ENCODE measurements around the gene WRAP53.

Gene WRAP53

GRCh38 chr17:7707858-7708750, 19.8 kb downstream of the WRAP53 start:
- DNase-seq (ENCODE audit: low read depth, low spot score): no peak

GRCh38 chr17:7709031-7709430, 20.8 kb downstream of the WRAP53 start:
- DNase-seq (ENCODE audit: low read depth, low spot score): no peak

DNA sequence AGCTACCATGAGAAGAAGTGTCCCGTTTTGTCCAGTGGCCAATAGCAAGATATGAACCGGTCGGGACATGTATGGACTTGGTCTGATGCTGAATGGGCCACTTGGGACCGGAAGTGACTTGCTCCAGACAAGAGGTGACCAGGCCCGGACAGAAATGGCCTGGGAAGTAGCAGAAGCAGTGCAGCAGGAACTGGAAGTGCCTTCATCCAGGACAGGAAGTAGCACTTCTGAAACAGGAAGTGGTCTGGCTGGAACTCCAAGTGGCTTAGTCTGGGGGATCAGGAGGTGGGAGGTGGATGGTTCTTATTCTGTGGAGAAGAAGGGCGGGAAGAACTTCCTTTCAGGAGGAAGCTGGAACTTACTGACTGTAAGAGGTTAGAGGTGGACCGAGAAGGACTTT, 22.0 kb downstream of the WRAP53 start:
- no peak for DNase-seq (ENCODE audit: low read depth, low spot score)

DNA sequence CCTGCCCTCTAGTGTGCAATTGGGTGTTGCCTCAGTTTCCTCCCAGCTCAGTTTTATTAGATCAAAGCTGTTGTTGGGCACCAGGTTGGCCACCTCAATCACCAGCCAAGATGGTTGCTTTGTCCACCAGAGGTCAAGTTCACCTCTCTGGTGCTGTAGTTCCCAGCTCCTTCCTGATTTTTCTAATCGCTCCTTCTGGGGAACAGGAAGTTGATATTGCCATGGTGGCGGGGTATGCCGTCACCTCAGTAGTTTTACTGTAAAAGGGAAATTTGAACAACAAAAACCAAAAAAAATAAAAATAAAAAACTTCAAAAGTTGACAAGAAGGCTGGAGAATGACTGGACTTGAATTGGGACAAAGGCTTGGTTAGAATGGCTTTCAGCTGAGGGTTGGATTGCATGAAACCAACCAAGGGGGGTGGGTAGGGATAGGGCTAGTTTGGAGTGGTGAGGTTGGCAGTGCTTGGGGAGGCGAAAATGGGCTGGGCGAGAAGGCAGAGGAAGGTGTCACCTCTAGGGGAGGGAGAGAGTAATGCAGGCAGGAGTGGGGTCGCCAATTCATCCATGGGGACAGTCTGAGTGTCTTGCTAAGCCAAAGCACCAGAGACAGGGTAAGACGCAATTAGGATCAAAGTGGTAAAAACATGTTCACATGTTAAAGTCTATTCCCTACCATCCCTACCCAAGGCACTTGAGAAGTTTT, 22.9 kb downstream of the WRAP53 start:
- no peak for DNase-seq (ENCODE audit: low read depth, low spot score)

DNA sequence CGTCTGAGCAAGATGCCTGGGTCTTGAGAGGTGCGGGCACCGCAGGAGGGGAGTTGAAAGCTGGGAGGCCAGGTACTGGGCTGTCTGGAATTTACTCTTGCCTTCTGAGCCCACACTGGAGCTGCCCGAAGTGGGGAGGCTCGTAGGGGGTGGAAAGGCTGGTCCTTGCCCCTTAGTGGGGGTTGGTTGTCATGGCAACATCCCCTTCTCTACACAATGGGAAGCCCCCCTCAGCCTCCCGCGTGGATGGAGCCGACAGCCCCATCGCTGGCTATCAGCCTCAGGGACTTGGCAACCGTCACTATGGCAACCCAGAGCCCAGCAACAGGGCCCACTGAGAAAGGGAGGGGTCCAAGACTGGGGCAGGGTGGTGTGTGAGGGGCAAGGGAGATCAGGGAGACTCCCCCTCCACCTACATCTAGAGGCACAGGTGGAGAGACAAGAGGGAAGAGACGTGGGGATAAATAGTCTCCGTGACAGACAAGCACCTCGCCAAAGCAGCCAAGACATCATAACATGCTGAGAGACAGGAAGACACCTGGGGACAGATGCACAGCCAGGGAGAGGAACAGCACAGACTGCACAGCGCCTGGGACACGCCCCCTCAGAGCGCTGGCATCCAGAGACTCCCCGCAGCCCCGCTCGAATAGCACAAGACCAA, 24.0 kb downstream of the WRAP53 start:
- no peak for DNase-seq (ENCODE audit: low read depth, low spot score)

DNA sequence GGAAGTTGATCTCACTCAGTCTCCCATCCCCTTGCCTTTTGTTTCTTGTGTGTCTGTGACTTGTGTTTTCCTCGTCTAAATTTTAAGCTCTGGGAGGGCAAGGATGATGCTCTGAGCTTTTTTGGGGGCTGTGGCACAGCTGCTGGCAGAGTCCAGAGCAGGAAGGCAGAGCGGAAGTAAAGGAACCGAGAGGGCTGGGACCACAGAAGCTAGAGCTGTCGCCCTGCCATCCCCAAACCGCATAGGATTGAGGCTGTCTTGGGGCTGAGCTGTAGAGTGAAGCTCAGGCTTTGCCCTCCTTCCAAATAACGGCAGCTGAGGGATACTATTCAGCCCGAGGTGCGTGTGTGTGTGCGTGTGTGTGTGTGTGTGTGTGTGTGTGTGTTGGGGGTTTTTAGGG, 25.5 kb downstream of the WRAP53 start:
- DNase-seq (ENCODE audit: low read depth, low spot score): no peak

GRCh38 chr17:7714721-7715594, 26.7 kb downstream of the WRAP53 start:
- no peak for DNase-seq (ENCODE audit: low read depth, low spot score)

DNA sequence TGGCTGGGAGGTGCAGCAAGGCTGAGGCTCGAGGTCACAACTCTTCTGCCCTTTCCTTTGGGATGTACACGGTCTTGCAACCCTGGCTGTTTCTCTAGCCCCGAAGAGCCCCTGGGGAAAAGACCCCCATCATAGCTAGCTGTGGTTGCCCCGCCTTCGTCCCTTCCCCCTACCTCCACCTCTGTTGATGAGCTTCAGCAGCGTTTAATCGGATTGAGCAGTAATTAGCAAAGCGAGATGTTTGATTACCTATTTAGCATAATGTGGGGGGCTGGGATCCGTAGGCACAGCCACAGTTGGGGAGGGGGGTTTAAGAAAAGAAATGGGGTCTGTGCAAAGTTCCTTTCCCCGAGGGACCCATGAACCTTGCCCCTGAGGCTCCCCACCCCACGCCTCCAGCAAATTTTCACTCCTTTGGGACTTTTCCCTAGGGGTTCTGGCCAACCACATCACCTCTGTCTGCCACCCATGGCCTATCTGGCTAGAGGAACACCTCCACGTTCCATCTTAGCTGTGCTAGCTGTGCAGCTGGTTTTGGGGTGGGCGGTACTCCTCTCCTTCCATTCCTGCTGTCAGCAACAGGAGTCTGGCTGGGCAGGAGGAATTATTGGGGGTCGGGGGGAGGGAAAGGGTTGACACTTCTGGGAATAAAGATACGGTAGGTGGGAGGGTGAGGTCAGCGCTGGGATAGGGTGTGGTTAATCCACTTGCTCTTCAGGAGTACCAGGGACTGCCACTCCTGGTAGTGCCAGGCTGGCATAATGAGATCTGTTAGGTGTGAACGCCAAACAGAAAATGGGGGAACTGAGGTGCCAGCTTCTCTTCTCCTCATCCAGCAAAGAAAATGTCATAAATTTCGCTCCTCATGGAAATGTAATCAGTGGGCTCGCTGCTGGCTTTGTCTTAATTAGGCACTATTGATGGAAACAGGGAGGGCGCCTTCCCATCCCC, 27.9 kb downstream of the WRAP53 start:
- no peak for DNase-seq (ENCODE audit: low read depth, low spot score)

- peak; percentile 91 for DNase-seq (ENCODE audit: low read depth, low spot score)
These were observed 28.9 kb downstream of the WRAP53 start, which contains the start of gene DNAH2 for GRCh38 chr17:7716901-7717755. DNAH2 (plus strand) TSS chr17:7717744; CDS start chr17:7719735, 1,991 bp downstream.

DNA sequence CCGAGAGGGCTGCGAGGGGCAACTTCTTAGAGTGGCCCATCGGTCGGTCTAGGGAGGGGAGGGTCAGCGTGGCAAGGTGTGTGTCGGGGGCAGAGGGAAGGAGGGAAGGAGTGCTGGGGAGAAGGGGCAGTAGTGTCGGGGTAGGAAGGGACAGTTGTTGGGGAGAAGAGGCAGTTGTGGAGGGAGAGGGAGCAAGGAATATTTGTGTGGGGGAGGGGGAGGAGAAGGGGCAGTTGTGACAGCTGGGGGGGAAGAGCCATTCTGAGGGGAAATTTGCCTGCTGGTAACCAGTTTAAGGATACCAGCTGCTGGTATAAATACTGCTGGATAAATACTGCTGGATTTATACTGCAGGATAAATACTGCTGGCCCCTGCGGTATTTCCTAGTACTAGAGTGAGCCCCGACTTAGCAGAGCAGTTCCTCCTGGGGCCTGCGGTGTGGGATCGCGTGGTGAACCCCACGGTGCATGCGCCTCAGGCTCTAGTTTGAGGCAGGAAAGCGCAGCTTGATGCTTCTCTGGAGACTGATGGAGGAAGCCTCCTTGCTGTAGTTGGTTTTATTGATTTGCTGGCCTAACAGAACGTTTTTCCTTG, 29.6 kb downstream of the WRAP53 start:
- no peak for DNase-seq (ENCODE audit: low read depth, low spot score)

- no peak for DNase-seq (ENCODE audit: low read depth, low spot score)
These were observed 31.4 kb downstream of the WRAP53 start for GRCh38 chr17:7719661-7720060.

- DNase-seq (ENCODE audit: low read depth, low spot score): no peak
These were observed 31.8 kb downstream of the WRAP53 start for GRCh38 chr17:7720125-7720524.

DNA sequence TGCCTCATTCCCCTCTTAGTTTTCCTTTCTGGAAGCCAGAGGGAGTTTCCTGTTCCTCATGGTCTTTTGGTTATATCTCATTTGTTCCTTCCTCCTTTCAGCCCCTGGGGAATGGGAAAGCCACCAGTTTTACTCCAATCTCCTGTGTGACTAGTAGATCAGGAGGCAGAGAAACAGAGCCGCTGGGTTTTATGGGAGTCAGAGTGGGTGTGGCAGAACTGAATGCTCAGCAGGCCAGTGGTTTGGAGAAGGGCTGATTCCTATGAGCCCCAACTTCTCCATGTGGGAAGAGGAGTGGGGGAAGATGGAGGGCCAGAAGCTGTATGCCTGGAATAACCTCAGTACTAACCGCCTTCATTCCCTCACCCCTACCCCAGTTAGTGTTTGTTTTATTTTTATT, 33.3 kb downstream of the WRAP53 start:
- no peak for DNase-seq (ENCODE audit: low read depth, low spot score)

GRCh38 chr17:7727886-7728285, 39.6 kb downstream of the WRAP53 start:
- no peak for DNase-seq (ENCODE audit: low read depth, low spot score)

- DNase-seq (ENCODE audit: low read depth, low spot score): no peak
These were observed 41.5 kb downstream of the WRAP53 start for GRCh38 chr17:7729816-7730215.

- DNase-seq (ENCODE audit: low read depth, low spot score): no peak
These were observed 44.8 kb downstream of the WRAP53 start for GRCh38 chr17:7732981-7733539.

DNA sequence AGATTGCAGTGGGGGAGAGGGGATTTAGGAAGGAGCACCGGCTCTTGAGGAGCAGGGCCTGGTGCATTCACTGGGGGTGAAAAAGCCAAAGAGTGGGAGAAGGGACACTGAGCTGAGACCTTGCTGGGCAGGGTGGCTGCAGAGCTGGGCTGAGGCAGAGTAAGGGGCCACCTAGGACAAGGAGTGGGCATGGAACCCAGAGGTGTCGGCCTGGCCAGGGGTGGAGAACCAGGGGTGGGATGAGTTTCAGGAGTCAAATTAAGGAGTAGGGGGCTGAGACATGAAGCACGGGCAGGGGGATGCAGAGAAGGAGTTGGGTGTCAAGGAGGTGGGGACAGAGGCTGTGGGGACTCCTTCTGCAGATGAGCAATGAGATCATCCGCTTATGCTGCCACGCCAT, 49.3 kb downstream of the WRAP53 start:
- DNase-seq (ENCODE audit: low read depth, low spot score): no peak

- no peak for DNase-seq (ENCODE audit: low read depth, low spot score)
These were observed 51.5 kb downstream of the WRAP53 start for GRCh38 chr17:7739746-7740145.

Data from iPS DF 19.7 (cell line).